ENCODE data around the gene SDS.

Gene SDS

GRCh38 chr12:113373969-113374368 is 29.7 kb downstream of the SDS start:
- DNase-seq (ENCODE audit: low spot score) = no peak
- TF ChIP-seq, protein P1, sequence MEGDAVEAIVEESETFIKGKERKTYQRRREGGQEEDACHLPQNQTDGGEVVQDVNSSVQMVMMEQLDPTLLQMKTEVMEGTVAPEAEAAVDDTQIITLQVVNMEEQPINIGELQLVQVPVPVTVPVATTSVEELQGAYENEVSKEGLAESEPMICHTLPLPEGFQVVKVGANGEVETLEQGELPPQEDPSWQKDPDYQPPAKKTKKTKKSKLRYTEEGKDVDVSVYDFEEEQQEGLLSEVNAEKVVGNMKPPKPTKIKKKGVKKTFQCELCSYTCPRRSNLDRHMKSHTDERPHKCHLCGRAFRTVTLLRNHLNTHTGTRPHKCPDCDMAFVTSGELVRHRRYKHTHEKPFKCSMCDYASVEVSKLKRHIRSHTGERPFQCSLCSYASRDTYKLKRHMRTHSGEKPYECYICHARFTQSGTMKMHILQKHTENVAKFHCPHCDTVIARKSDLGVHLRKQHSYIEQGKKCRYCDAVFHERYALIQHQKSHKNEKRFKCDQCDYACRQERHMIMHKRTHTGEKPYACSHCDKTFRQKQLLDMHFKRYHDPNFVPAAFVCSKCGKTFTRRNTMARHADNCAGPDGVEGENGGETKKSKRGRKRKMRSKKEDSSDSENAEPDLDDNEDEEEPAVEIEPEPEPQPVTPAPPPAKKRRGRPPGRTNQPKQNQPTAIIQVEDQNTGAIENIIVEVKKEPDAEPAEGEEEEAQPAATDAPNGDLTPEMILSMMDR (IDR thresholded peaks at IDR 0.05; ENCODE audit: extremely low read depth, missing control alignments) = no peak

DNA sequence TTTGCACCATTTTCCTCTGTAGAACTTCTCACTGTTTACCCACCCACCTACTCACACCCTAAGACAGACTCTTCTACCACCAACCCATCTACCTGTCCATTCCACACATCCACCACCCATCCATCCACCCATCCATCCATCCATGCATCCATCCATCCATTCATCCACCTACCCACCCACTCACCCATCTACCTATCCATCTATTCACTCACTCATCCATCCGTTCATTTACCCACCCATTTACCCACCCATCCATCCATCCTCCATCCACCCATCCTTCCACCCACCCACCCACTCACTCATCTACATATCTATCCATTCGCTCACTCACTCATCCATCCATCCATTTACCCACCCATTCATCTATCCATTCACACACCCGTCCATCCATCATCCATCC is 30.2 kb downstream of the SDS start:
- no peak for DNase-seq (ENCODE audit: low spot score)
- TF ChIP-seq, protein P1 (IDR thresholded peaks at IDR 0.05; ENCODE audit: extremely low read depth, missing control alignments) = no peak

- TF ChIP-seq, protein P1 (IDR thresholded peaks at IDR 0.05; ENCODE audit: extremely low read depth, missing control alignments) = no peak
- DNase-seq (ENCODE audit: low spot score) = no peak
These were observed 31.3 kb downstream of the SDS start for GRCh38 chr12:113372371-113372770.

GRCh38 chr12:113371808-113372207 is 31.9 kb downstream of the SDS start:
- no peak for DNase-seq (ENCODE audit: low spot score)
- TF ChIP-seq, protein P1 (IDR thresholded peaks at IDR 0.05; ENCODE audit: extremely low read depth, missing control alignments) = no peak

GRCh38 chr12:113370923-113371682 is 32.6 kb downstream of the SDS start:
- TF ChIP-seq, protein P1 (IDR thresholded peaks at IDR 0.05; ENCODE audit: extremely low read depth, missing control alignments) = no peak

DNA sequence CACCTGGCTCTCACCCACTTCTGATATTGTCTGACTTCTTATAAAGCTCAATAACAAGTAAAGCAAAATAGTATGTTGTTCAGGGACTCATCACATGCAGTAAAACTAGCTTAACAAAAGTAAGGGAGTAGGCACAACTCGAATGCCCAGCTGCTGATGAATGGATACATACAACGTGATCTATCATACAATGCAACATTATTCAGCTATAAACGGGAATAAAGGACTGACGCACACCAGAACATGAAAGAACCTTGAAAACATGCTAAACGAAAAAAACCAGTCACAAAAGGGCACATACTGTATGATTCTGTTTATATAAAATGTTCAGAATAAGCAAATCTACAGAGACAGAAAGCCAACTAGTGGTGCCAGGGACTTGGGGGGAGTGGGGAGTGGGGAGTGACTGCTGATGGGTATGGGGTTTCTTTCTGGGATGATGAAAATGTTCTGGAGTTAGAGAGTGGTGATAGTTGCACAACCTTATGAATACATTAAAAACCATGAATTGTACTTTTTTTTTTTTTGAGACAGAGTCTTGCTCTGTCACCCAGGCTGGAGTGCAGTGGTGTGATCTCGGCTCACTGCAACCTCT is 34.2 kb downstream of the SDS start:
- TF ChIP-seq, protein P1 (IDR thresholded peaks at IDR 0.05; ENCODE audit: extremely low read depth, missing control alignments) = no peak
- no peak for DNase-seq (ENCODE audit: low spot score)

More at GRCh38 chr12:113370923-113371682, 32.6 kb downstream of the SDS start:
- DNase-seq (ENCODE audit: low spot score) = no peak

DNA sequence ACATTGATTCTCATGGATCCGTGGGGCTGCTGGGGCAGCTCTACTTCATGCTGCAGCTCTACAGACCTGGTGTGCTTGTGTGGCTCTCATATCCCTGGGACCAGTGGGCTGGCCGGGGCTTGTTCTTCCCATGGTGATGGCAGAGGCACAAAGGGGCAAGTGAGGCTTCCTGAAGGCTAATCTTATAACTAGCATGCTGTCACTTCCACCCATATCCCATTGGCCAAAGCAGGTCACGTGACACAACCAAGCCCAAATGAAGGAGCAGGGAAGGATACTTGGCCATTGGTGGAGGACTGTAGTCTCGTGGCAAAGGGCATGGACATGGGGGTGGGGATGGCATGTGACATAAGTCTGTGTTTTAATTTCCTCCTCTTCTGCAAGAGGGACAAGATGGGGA is 35.4 kb downstream of the SDS start:
- DNase-seq (ENCODE audit: low spot score) = no peak
- TF ChIP-seq, protein P1 (IDR thresholded peaks at IDR 0.05; ENCODE audit: extremely low read depth, missing control alignments) = no peak

Measured in GM20000 (cell line).